Measurements from ENCODE around the gene DDX23.

DDX23 gene

GRCh38 chr12:48824905-48825304, 27.1 kb downstream of the DDX23 start:
- DNase-seq (ENCODE audit: low read depth in 3 of 3, low spot score in 1 of 3): no peak

- DNase-seq (ENCODE audit: low read depth in 3 of 3, low spot score in 1 of 3): no peak
Observed at GRCh38 chr12:48824112-48824511, 27.9 kb downstream of the DDX23 start.

- DNase-seq (ENCODE audit: low read depth in 3 of 3, low spot score in 1 of 3): no peak
Observed at GRCh38 chr12:48823281-48823680, 28.7 kb downstream of the DDX23 start.

- no peak for DNase-seq (ENCODE audit: low read depth in 3 of 3, low spot score in 1 of 3)
Observed at GRCh38 chr12:48822711-48823110, 29.3 kb downstream of the DDX23 start.

- no peak for DNase-seq (ENCODE audit: low read depth in 3 of 3, low spot score in 1 of 3)
Observed at GRCh38 chr12:48822139-48822538, 29.8 kb downstream of the DDX23 start.

- DNase-seq (ENCODE audit: low read depth in 3 of 3, low spot score in 1 of 3): no peak
Observed at GRCh38 chr12:48819986-48820725, 31.8 kb downstream of the DDX23 start.

- DNase-seq (ENCODE audit: low read depth in 3 of 3, low spot score in 1 of 3): no peak
Observed at GRCh38 chr12:48818831-48819590, 33.0 kb downstream of the DDX23 start.

- peak; percentile 38 to 68 (median 45) for DNase-seq (ENCODE audit: low read depth in 3 of 3, low spot score in 1 of 3)
Observed at GRCh38 chr12:48817873-48818830, 33.8 kb downstream of the DDX23 start, which contains the start of gene CACNB3. Gene CACNB3, plus strand, starts transcription at chr12:48818496. Its CDS starts 434 bp downstream, at chr12:48818930.

- DNase-seq (ENCODE audit: low read depth in 3 of 3, low spot score in 1 of 3): no peak
Observed at GRCh38 chr12:48816143-48816854, 35.7 kb downstream of the DDX23 start.

- DNase-seq (ENCODE audit: low read depth in 3 of 3, low spot score in 1 of 3): no peak
Observed at GRCh38 chr12:48815126-48816110, 36.5 kb downstream of the DDX23 start.

GRCh38 chr12:48814262-48815125, 37.5 kb downstream of the DDX23 start:
- peak; percentile 28 to 65 (median 36) for DNase-seq (ENCODE audit: low read depth in 3 of 3, low spot score in 1 of 3)

GRCh38 chr12:48813465-48814261, 38.3 kb downstream of the DDX23 start:
- DNase-seq (ENCODE audit: low read depth in 3 of 3, low spot score in 1 of 3): no peak

GRCh38 chr12:48812389-48812788, 39.6 kb downstream of the DDX23 start:
- no peak for DNase-seq (ENCODE audit: low read depth in 3 of 3, low spot score in 1 of 3)

- DNase-seq (ENCODE audit: low read depth in 3 of 3, low spot score in 1 of 3): no peak
Observed at GRCh38 chr12:48811437-48812090, 40.4 kb downstream of the DDX23 start.

GRCh38 chr12:48810903-48811431, 41.0 kb downstream of the DDX23 start:
- DNase-seq (ENCODE audit: low read depth in 3 of 3, low spot score in 1 of 3): no peak

GRCh38 chr12:48807981-48808380, 44.0 kb downstream of the DDX23 start:
- DNase-seq (ENCODE audit: low read depth in 3 of 3, low spot score in 1 of 3): no peak

- no peak for DNase-seq (ENCODE audit: low read depth in 3 of 3, low spot score in 1 of 3)
Observed at GRCh38 chr12:48803675-48804074, 48.3 kb downstream of the DDX23 start.
